ENCODE measurements around the gene SARS2.
A peak's percentile ranks its signal among the peaks of the same experiment; 100 is the strongest.
"Not testable (repeated sequence)": the region's sequence is repeated elsewhere in the genome, so short reads cannot be mapped to it uniquely, and the experiment has no call there.

SARS2 gene

GRCh38 chr19:38946229-38947010 is 15.9 kb upstream of the SARS2 start:
- DNase-seq: no peak

DNA sequence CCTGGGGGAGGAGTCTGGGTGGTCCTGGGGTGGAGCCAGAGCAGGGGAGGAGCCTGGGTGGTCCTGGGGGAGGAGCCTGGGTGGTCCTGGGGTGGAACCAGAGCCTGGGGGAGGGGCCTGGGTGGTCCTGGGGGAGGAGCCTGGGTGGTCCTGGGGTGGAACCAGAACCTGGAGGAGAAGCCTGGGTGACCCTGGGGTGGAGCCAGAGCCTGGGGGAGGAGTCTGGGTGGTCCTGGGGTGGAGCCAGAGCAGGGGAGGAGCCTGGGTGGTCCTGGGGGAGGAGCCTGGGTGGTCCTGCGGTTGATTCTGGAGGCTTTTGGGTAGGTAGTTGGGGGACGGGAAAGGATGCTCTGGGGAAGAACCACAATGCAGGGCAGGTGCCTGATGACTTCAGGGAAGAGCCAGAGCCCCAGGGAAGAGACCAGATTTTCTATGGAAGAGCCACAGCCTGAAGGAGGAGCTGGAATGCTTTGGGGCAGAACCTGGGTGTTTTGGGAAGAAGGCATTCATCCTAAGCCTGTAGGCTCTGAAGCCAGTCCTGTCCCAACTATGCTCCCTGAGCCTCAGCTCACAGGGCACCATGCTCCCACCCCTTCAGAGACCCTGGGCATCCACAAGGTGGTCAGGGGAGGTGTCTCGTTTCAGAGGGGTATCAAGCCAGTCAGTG is 15.1 kb upstream of the SARS2 start:
- DNase-seq: no peak

DNA sequence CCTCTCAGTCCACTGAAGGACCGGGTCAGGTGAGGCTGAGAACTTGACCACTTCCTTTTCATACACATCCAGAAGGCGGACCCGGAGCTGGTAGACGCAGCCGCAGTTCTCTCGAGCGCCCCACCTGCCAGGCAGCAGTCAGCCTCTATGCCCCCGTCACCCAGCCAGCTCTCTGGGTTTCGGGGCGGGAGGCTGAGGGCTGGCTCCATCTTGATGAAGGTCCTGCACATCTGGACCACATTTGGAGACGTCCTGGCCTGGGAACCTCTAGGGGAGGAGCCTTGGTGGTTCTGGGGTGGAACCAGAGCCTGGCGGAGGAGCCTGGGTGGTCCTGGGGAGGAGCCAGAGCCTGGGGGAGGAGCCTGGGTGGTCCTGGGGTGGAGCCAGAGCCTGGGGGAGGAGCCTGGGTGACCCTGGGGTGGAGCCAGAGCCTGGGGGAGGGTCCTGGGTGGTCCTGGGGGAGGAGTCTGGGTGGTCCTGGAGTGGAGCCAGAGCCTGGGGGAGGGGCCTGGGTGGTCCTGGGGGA is 14.5 kb upstream of the SARS2 start:
- no peak for DNase-seq

DNA sequence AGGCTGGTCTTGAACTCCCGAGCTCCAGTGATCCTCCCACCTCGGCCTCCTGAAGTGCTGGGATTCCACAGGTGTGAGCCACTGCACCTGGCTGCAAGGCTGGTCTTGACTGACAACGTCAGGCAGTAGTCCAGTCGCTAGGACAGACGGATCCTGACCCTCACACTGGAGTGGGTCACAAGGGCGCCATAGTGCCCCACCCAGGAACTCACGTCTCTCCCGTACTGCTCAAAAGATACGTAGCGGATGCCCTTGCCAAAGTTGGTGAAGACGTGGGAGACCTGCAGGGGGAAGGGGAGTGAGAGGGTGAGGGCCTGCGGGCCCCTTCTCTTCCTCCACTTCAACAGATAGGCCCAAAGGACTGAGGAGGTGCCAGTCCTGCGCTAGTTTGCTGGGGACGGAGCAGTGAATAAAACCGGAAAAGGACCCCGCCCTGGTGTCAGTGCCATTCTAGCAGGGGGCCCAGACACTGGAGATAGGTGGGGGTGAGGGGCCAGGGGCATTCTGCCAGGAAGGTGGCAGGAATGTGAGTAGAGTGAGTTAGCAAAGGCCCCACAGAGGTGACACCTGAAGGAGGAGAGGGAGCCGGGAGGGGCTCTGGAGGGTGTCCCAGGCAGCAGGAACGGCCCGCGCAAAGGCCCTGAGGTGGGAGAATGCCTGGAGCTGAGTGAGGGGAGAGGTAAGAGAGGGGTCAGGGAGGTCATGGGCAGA is 12.1 kb upstream of the SARS2 start:
- no peak for DNase-seq

GRCh38 chr19:38941979-38942378 is 11.4 kb upstream of the SARS2 start:
- no peak for DNase-seq

DNA sequence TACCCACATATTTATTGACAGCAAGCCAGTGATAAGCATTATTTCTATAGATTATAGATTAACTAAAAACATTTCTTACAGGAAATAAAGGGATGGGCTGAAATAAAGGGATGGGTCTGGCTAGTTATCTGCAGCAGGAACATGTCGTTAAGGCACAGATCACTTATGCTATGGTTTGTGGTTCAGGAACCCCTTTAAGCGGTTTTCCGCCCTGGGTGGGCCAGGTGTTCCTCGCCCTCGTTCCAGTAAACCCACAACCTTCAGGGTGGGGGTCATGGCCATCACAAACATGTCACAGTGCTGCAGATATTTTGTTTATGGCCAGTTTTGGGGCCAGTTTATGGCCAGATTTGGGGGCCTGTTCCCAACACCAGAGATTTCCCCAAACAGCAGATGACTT is 10.9 kb upstream of the SARS2 start:
- DNase-seq: not testable (repeated sequence)

DNA sequence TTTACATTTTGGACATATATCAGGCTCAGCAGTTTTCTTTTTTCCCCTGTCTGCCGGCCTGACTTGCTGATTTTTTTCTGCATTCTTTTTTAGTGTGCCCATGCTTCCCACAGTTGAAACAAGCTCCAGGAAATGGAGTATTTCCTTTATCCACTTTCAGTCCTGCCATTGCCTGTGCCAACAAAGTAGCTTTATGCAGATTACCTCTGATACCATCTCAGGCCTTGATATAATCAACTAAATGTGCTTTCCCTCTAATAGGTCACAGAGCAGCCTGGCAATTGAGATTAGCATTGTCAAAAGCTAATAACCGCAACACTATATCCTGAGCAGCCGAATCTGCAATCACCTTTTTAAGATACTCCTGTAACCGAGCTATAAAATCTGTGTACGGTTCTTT is 9.4 kb upstream of the SARS2 start:
- DNase-seq: no peak

GRCh38 chr19:38933544-38933943 is 3.0 kb upstream of the SARS2 start:
- DNase-seq: no peak

GRCh38 chr19:38932425-38933179 is 2.0 kb upstream of the SARS2 start:
- no peak for DNase-seq

GRCh38 chr19:38931521-38931793 is 894 bp upstream of the SARS2 start:
- DNase-seq: no peak

DNA sequence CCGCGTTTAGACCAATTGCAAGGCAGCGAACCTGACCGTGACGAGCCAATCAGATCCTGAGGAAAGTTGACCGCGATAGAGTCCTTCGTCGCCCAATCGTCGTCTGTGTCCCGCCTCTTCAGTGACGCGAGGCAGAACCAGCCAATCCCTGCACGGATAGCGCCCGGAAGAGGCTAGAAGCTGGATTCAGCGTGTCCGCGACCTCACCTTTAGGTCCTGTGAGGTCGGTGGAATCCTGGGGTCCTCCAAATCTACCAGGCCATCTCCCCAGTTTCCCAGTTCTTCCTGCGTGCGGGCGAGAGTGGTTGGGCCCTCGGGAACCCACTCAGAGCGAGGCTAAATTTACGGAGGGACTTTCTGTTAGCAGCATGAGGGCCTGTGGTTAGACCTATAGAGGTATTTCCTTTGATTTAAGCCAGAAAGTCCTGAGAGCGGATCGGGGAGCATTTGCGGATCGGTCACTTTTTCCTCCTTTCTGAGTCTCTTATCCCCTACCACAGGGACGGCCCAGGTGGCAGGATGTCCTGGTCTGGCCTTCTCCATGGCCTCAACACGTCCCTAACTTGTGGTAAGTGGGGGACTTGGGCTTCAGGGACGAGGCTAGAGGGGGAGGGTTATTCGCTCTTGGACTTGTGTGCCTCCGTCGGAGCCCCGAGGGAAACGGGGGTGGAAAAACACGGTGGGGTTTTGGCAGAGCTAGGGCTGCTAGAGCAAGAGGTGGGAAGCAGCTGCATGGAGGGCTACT is 385 bp upstream of the SARS2 start, which contains the start of gene MRPS12:
TSS of gene MRPS12 (plus strand) at position 169 of the 745 bp plus-strand sequence. CDS start at position 520, 351 bp downstream.
- DNase-seq: peak; percentile 97

DNA sequence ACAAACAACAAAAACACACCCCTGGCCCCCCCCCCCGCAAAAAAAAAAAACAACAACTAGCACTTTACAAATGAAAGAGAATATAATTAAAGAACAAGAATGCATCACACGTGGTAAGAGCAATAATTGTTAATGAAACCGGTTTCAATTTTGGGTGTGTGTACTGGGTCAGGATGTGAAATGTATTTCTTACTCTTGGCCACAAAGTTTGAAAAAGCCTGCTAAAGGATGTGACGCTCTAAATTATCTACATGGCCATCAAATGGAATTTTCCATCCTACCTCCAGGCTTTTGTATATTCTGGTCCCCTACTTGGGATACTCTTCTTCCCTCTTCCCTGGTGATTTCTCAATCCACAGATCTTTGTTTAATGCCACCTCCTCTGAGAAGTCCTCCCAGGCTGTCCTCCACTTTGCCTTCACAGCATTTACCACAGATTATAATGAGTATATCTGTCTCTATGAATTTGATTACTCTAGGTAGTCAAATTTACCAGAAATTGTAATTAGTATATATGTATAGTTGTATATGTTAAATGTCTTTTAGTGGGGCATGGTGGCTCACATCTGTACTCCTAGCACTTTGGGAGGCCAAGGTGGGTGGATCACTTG is 2.1 kb downstream of the SARS2 start:
- DNase-seq: no peak

DNA sequence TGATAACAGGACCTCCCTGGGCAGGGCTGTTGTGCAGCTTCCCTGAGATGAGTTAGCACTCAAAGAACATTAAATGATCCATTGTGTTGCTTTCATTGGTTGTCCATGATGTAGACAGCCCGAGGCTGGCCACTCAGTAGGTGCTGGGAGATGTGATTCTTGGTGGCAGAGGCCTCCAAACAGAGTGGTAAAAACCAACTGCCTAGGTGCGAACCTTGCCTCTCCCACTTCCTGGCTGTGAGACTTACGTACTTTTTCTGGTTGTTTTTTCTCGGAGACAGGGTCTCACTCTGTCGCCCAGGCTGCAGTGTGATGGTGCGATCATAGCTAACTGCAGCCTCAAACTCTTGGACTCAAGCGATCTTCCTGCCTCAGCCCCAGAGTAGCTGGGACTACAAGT is 6.2 kb downstream of the SARS2 start:
- DNase-seq: no peak

GRCh38 chr19:38922482-38922881 is 8.1 kb downstream of the SARS2 start:
- DNase-seq: no peak

DNA sequence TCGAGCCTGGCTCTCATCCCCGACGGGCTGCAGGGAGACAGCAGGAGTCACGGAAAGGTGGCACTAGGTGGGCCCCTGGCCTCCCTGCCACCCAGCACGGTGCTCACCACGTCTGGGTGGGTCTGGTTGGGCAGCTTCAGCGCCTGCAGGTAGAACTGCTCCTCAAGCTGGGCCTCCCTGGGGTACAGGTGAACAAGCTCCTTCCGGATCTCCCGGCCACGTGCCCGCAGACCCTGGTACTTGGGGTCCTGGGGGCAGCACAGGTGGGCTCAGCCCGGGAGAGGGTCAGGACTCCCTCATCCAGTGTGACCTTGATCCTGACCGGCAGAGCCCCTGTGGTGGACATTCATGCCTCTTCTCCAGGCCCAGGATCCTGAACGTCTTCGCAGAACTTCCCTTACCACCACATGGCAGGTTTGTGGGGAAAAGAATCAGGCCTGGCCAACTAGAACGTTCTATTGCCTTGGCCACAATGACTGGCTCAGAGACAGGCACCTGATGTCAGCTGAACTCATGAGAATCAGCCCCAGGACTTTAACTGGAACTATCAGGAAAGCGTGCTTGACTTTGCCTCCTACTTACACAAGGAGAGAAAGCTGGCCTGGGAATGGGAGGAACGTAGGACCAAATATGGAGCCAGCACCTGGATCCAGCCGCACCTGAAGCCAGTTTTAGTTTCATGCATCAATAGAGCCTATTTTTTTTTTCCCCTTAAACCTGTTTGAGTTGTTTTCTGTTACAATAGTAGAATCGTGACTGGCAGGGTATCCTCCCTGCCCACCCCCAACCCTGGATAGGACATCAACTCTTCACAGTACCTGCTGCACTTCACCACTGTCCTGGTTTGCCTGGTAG is 8.9 kb downstream of the SARS2 start:
- no peak for DNase-seq

- no peak for DNase-seq
Observed at GRCh38 chr19:38920602-38921419, 9.8 kb downstream of the SARS2 start.

DNA sequence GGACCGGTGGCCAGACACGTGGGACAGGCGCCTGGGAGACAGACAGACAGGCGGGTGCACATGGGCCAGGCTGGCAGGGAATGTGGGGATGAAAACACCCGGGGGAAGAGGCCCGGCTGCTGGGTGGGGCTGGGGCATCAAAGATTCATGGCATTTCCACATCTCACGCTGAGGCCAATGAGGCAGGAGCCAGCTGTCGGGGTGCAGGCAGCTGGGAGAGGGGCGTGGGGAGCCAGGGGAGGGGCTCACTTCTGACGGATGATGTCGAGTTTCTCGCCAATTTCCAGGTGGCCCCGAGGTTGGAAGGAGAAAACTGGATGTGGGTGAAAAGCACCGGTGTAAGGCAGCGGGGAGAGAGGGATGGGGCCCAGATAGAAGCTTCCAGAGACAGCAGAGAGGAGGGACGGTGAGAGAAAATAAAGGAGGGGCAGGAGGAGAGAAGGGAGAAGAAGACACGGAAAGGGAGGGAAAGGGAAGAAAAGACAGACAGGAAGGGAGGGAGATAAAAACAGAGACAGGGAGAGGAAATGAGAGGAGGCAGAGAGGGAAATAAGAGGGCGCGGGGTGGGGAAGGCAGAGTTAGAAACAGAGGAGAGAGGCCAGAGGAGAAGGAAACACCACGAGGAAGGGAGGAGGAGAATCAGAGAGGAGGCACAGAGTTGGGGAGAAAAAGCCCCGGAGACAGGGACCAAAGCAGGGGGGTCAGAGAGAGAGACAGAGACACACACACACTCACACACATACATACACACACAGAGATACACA is 10.5 kb downstream of the SARS2 start:
- DNase-seq: no peak

- DNase-seq: no peak
Observed at GRCh38 chr19:38918526-38918925, 12.0 kb downstream of the SARS2 start.

DNA sequence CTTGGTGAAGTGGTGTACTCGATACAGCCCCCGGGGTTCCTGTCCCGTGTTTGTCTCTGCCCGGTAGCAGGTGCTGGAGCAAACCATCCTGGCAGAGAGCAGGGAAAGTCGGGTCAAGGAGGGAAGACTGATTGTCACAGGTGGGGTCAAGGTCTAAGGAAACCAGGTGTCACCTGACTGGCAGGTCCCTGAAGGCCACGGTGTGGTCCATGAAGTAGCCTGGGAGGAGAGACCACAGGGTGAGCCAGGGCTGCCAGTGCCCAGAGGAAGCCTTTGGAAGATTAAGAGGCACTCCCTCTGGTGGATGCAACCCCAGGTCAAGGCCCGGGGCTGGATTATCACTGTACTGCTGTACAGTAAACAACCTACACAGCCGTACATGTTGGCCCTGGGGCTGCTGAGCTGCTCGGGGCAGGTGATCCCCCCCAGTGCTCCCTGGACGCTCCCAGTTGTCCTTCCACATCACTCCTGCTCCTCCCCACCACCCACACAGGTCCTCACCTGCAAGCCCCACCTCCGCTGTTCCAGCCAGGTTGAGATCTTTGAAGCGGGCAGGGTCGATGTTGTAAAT is 12.6 kb downstream of the SARS2 start:
- DNase-seq: no peak

Measured in NCI-H226 (cell line).